Suprapubic skin (tissue), 3 donors: ENCODE measurements around the gene PRSS36.

Source experiments
- CTCF ChIP-seq, 2 donors: fragments of 200-600 bp in 1 of 2; fragments of 450-650 bp in 1 of 2; sonication (generic) in 1 of 2; IDR thresholded peaks; one replicate each; pipeline ENCODE4 v1.5.1; 2016 to 2019; ENCODE audit warnings: antibody characterized with exemption in 2 of 2, mild to moderate bottlenecking in 1 of 2, moderate library complexity in 1 of 2
- EP300 ChIP-seq: sonication (generic); formaldehyde crosslinking; IDR thresholded peaks from one replicate; pipeline ENCODE4 v1.6.1; 2017; ENCODE audit warnings: antibody characterized with exemption

GRCh38 chr16:31181102-31181830 lies 31.4 kb upstream of the PRSS36 start:
- no peak for TF ChIP-seq CTCF (IDR thresholded peaks at IDR 0.05)
- TF ChIP-seq EP300 = no peak
